WI38 (cell line): ENCODE data around the gene TRPC6.
"Not testable (repeated sequence)": the region's sequence is repeated elsewhere in the genome, so short reads cannot be mapped to it uniquely, and the experiment has no call there.

Source experiments
- H3K4me3 ChIP-seq: 2 replicates; pipeline ENCODE4 v1.5.1; 2011; ENCODE audit warnings: low read depth, mild to moderate bottlenecking, control low read depth, low read length
- TF ChIP-seq, protein P1 (sequence below): IDR thresholded peaks from 2 replicates; pipeline ENCODE4 v1.5.1; 2012; ENCODE audit warnings: low read depth, mild to moderate bottlenecking, control low read depth, low read length

The TRPC6 gene

DNA sequence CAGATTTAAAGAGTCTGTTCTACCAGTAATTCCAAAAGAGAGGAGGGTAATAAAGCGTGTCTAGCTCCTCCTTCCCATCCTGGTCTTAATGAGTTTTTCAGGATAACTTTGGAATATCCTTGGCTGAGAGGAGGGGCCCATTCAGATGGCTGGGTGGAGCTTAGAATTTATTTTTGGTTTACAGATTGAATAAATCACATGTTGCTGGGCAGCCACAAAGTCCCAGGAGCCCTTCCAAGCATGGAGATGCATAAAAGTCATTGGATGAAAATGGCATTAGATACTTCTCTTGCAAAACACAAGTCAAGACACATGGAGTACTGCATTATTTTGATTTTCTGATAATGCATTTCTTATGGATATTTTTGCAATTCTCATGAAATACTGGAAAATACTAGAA, 139.0 kb downstream of the TRPC6 start:
- no peak overlapping the region for H3K4me3 ChIP-seq
- TF ChIP-seq, protein P1, sequence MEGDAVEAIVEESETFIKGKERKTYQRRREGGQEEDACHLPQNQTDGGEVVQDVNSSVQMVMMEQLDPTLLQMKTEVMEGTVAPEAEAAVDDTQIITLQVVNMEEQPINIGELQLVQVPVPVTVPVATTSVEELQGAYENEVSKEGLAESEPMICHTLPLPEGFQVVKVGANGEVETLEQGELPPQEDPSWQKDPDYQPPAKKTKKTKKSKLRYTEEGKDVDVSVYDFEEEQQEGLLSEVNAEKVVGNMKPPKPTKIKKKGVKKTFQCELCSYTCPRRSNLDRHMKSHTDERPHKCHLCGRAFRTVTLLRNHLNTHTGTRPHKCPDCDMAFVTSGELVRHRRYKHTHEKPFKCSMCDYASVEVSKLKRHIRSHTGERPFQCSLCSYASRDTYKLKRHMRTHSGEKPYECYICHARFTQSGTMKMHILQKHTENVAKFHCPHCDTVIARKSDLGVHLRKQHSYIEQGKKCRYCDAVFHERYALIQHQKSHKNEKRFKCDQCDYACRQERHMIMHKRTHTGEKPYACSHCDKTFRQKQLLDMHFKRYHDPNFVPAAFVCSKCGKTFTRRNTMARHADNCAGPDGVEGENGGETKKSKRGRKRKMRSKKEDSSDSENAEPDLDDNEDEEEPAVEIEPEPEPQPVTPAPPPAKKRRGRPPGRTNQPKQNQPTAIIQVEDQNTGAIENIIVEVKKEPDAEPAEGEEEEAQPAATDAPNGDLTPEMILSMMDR: no peak

DNA sequence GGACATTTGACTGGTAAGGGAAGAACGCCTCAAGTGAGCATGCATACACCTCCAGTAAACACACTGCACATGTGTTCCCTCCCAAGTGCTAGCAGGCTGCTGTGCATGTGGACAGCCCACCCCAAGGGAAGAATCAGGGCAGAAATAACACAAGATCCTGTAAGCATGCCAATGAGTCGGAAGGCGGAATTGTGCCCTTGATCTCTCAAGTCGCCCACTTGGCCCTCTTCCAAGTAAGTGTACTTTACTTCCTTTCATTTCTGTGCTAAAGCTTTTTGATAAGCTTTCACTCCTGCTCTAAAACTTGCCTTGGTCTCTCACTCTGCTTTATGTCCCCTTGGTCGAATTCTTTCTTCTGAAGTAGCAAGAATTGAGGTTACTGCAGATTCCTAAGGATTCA, 139.6 kb downstream of the TRPC6 start:
- no peak overlapping the region for H3K4me3 ChIP-seq
- TF ChIP-seq, protein P1: no peak

DNA sequence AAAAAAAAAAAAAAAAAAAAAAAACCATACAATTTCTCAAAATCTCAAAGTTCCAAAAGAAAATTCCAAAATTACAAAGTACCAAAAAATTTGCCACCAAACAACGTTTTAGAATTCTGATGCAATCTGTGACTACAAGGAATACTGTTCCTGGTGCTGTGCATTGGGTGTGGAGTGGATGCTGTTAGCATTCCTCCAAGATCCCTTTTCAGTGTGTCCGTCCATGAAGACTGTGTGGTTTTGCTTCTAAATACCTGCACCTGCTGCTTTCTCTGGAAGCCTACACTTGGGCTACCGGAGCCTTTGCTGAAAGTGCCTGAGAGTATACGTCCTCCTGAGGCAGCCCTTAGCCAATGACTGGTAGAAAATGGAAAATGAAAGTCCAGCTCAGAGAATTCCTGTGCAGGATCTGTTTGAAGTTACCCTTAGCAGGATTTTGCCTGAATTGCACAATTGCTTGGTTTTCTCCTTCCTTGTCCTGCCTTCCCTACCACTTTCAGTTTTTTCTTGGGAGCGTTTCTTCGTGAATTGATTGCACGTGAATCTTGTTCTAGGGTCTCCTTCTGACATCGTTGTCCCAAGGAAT, 140.8 kb downstream of the TRPC6 start:
- no peak overlapping the region for H3K4me3 ChIP-seq
- TF ChIP-seq, protein P1: no peak

DNA sequence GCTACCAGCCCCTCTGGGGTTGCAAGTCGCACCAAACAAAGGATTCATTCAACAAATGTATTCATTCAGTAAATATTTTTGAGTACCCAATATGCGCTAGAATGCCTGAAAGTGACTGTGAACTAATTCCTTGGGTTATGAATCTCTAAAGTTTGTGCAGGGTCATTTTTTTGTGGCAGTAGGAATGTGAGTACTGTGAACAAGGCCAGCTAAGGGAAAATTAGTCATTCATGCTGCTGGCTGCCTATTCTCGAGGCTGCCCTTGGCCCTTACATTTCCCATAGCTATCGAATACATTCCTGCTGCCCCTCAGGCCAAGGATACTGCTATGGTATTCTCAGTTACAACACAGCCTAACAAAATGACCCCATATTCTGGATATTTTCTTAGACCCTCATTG, 141.6 kb downstream of the TRPC6 start:
- no peak overlapping the region for H3K4me3 ChIP-seq
- TF ChIP-seq, protein P1: no peak

DNA sequence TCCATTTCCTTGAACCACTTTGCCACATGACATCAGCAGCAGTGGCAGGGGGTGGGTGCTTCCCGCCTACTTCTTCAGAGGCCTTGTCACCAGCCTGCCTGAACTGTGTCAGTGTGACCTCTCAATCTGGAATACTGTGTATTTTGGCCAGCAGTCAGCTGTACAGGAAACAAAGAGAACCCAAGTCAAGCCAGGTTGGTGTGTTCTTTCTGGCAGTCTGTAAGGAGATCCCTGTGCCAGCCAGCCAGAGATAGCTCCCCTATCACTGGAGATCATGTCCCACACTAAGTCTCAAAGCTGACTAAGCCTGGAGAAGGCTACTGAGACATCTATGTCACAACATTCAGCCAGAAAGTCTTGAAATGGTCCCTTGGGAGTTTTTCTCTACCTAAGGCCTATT, 142.1 kb downstream of the TRPC6 start:
- no peak overlapping the region for H3K4me3 ChIP-seq
- TF ChIP-seq, protein P1: no peak

DNA sequence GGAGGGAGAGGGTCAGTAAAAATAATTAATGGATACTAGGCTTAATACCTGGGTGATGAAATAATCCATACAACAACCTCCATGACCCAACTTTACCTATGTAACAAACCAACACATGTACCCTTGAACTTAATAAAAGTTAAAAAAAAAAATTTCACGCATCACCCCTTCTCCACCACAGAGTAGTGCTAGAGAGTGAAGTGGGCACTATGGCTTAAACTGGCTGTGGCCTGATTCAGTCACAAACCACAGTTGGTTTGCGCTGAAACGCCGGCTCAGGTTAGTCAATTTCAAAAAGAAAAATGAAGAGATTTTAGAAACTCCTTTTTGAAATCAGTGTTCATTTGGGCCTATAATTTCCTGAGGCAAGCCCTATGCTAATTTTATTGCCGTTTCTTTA, 144.3 kb downstream of the TRPC6 start:
- H3K4me3 ChIP-seq: no peak overlapping the region
- TF ChIP-seq, protein P1: no peak

DNA sequence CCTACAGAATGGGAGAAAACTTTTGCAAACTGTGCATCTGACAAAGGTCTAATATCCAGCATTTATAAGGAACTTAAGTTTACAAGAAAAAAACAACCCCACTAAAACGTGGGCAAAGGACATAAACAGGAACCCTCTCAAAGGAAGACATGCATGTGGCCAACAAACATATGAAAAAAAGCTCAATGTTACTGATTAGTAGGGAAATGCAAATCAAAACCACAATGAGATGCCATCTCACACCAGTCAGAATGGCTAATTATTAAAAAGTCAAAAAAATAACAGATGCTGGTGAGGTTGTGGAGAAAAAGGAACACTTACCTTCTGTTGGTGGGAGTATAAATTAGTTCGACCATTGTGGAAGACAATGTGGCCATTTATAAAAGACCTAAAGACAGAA, 145.1 kb downstream of the TRPC6 start:
- H3K4me3 ChIP-seq: not testable (repeated sequence)

DNA sequence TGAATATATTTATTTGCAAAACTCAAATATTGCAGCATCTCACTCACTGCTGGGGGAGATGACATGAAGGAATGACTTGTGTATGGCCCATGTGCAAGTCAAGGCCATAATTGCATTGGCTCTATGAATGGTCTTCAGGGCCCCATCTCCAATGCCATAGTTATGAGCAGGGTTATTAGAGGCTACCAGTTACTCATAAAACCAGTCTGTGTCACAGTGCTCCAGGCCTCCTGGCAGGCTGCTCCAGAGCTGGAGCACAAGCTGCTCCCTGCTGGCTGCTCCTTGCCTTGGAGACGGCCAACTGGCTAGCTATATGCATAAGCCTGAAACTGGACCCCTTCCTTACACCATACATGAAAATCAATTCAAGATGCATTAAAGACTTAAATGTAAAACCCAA, 145.7 kb downstream of the TRPC6 start:
- no peak overlapping the region for H3K4me3 ChIP-seq
- TF ChIP-seq, protein P1: no peak
